ENCODE measurements around the gene TUBB. TPM values are rescaled to one million over a fixed set of nuclear protein-coding genes. Genes with fewer than 3 reads are reported as not detected.
A peak's percentile ranks its signal among the peaks of the same experiment; 100 is the strongest.

TUBB gene
- total and polyA plus RNA-seq, 2 donors (not counting 3 experiments of a cell fraction or from before 2014, with no cell fraction given): 1,276 to 1,408 TPM

- H3K4me1 ChIP-seq (ENCODE audit: control insufficient read depth, extremely low read depth, insufficient read depth, low read length): peaks cover 62% of the 10 kb centered on the region
- H2AFZ ChIP-seq (ENCODE audit: low read depth, low read length): no peak overlapping the region
- CTCF ChIA-PET: interaction anchor here (0.9 to 1.9 kb wide), 4 partner anchors 15 to 71 kb away, joined by 3 to 8 read pairs (median 4); no protein-coding TSS in a partner anchor
- POLR2A ChIA-PET: interaction anchor here (1.2 kb wide), 2 partner anchors 10 to 78 kb away, joined by 4 to 5 read pairs; no protein-coding TSS in a partner anchor
- H3K4me3 ChIP-seq (replicated peaks in 1 of 3; ENCODE audit: insufficient read depth in 1 of 3, low read depth in 1 of 3, low read length in 3 of 3): peak overlapping the region in 1 of 3 experiments; percentile 24
- peak; percentile 79 for TF ChIP-seq POLR2A (IDR thresholded peaks at IDR 0.05; ENCODE audit: low read depth, low read length)
- no peak for TF ChIP-seq MAX (IDR thresholded peaks at IDR 0.05; ENCODE audit: insufficient read depth, insufficient read length)
- no peak for TF ChIP-seq MYC (IDR thresholded peaks at IDR 0.05; ENCODE audit: low read depth, low read length)
- TF ChIP-seq EZH2 (IDR thresholded peaks at IDR 0.05; ENCODE audit: borderline replicate concordance, low read depth, low read length, severe bottlenecking): no peak
- peak; percentile 65 for TF ChIP-seq JUN (IDR thresholded peaks at IDR 0.05; ENCODE audit: borderline replicate concordance, insufficient read depth, insufficient read length, low read depth)
- peak; percentile 92 for TF ChIP-seq FOS (IDR thresholded peaks at IDR 0.05; ENCODE audit: borderline replicate concordance, insufficient read depth, low read length)
- peak; percentile 81 for TF ChIP-seq GATA2 (IDR thresholded peaks at IDR 0.05; ENCODE audit: insufficient read depth, insufficient read length, low read depth, low read length)
- no peak for TF ChIP-seq CTCF (IDR thresholded peaks at IDR 0.05; ENCODE audit: extremely low read depth in 1 of 2, insufficient read depth in 1 of 2, low read depth in 1 of 2, low read length in 2 of 2)
- peak; percentile 98 for TF ChIP-seq POLR2AphosphoS5 (IDR thresholded peaks at IDR 0.05; ENCODE audit: insufficient read depth, low read depth, low read length)
- no peaks in the 10 kb centered on the region for H3K9me1 ChIP-seq (replicated peaks; ENCODE audit: control insufficient read depth, extremely low read depth, insufficient read depth, low read length)
- TSS peak; percentile 43 for BruUV-seq (replicated peaks)
- H3K9me3 ChIP-seq (replicated peaks; ENCODE audit: control insufficient read depth, insufficient read depth, low read length): no peaks in the 10 kb centered on the region
- dilution Hi-C loops (cut with MboI; ENCODE audit: extremely low pct_ligation_motif_present, low sequenced_read_pairs) (loop anchor here (25.0 kb wide), 1 partner anchor 138 kb away; the partner anchor contains the start of gene DDR1), intact Hi-C loops (cut with micrococcal nuclease) (loop anchor here (1.0 to 2.0 kb wide), 3 partner anchors 15 to 52 kb away; no protein-coding TSS in a partner anchor)
- peak overlapping the region; percentile 78 for H3K9ac ChIP-seq (replicated peaks; ENCODE audit: extremely low read depth, insufficient read depth, low read length)
- FAIRE-seq (peak; percentile 90), DNase-seq (ENCODE audit: low read depth, low spot score) (peak; percentile 94)
- H3K79me2 ChIP-seq (ENCODE audit: control insufficient read depth, insufficient read depth, low read length): peaks cover 3% of the 10 kb centered on the region
- no peaks in the 10 kb centered on the region for H4K20me1 ChIP-seq (replicated peaks; ENCODE audit: control insufficient read depth, extremely low read depth, insufficient read depth, low read length)
- H3K27me3 ChIP-seq (ENCODE audit: control insufficient read depth in 2 of 2, insufficient read depth in 2 of 2, low read length in 2 of 2): no peaks in the 10 kb centered on the region
- peak overlapping the region; percentile 89 for H3K27ac ChIP-seq (ENCODE audit: insufficient read depth, low read depth, low read length)
- peak overlapping the region; percentile 44 for H3K4me2 ChIP-seq (ENCODE audit: insufficient read depth, low read length)
- no peaks in the 10 kb centered on the region for H3K36me3 ChIP-seq (ENCODE audit: control insufficient read depth in 2 of 2, extremely low read depth in 1 of 2, insufficient read depth in 2 of 2, low read length in 2 of 2)
Measured at GRCh38 chr6:30748851-30749540, 28.8 kb downstream of the TUBB start.
